Activated CD4-positive, CD25-positive, alpha-beta regulatory T cell treated with anti-CD3 and anti-CD28 coated beads, Interleukin-2, amount 50 U/mL, for 72 hours (primary cell): Measurements from ENCODE around the gene RPS6KA3.

Experiments used
- DNase-seq: peaks from one replicate; pipeline ENCODE4 v3.0.0; 2021

RPS6KA3 gene

GRCh38 chrX:20266810-20267606, at the start of gene RPS6KA3:
RPS6KA3 (minus strand) TSS chrX:20266909; CDS start chrX:20266632, 277 bp downstream.
- peak; percentile 86 for DNase-seq

GRCh38 chrX:20315140-20315539, 48.4 kb upstream of the RPS6KA3 start:
- no peak for DNase-seq

- DNase-seq, result no peak
Measured at GRCh38 chrX:20313899-20314298, 47.2 kb upstream of the RPS6KA3 start.

GRCh38 chrX:20312018-20312417, 45.3 kb upstream of the RPS6KA3 start:
- DNase-seq, result no peak

- DNase-seq, result no peak
Measured at GRCh38 chrX:20311505-20311904, 44.8 kb upstream of the RPS6KA3 start.

GRCh38 chrX:20309806-20310205, 43.1 kb upstream of the RPS6KA3 start:
- DNase-seq, result no peak

GRCh38 chrX:20306668-20307067, 40.0 kb upstream of the RPS6KA3 start:
- no peak for DNase-seq

- no peak for DNase-seq
Measured at GRCh38 chrX:20300822-20301221, 34.1 kb upstream of the RPS6KA3 start.

GRCh38 chrX:20294957-20295356, 28.2 kb upstream of the RPS6KA3 start:
- no peak for DNase-seq

GRCh38 chrX:20294284-20294683, 27.6 kb upstream of the RPS6KA3 start:
- DNase-seq, result no peak

GRCh38 chrX:20285511-20285910, 18.8 kb upstream of the RPS6KA3 start:
- DNase-seq, result no peak

GRCh38 chrX:20284992-20285391, 18.3 kb upstream of the RPS6KA3 start:
- no peak for DNase-seq

- DNase-seq, result no peak
Measured at GRCh38 chrX:20284444-20284843, 17.7 kb upstream of the RPS6KA3 start.

- no peak for DNase-seq
Measured at GRCh38 chrX:20280938-20281337, 14.2 kb upstream of the RPS6KA3 start.

- DNase-seq, result no peak
Measured at GRCh38 chrX:20274121-20274520, 7.4 kb upstream of the RPS6KA3 start.

GRCh38 chrX:20271730-20272129, 5.0 kb upstream of the RPS6KA3 start:
- no peak for DNase-seq

GRCh38 chrX:20271186-20271585, 4.5 kb upstream of the RPS6KA3 start:
- DNase-seq, result no peak

- DNase-seq, result no peak
Measured at GRCh38 chrX:20270562-20270890, 3.8 kb upstream of the RPS6KA3 start.

- no peak for DNase-seq
Measured at GRCh38 chrX:20269848-20270561, 3.3 kb upstream of the RPS6KA3 start.

- peak; percentile 34 for DNase-seq
Measured at GRCh38 chrX:20267931-20268701, 1.4 kb upstream of the RPS6KA3 start.

GRCh38 chrX:20267607-20267930, 860 bp upstream of the RPS6KA3 start:
- DNase-seq, result no peak

GRCh38 chrX:20265726-20266681, 705 bp downstream of the RPS6KA3 start:
- peak; percentile 46 for DNase-seq
